NB4 (cell line): Measurements from ENCODE around the gene DCBLD2.

Experiments used
- MYC ChIP-seq: IDR thresholded peaks from 2 replicates; pipeline ENCODE4 v1.6.1; 2011; ENCODE audit warnings: low read depth, low read length
- TF ChIP-seq, protein P1 (sequence below): IDR thresholded peaks from one replicate; pipeline ENCODE4 v1.5.1; 2012; ENCODE audit warnings: low read depth, low read length

DNA sequence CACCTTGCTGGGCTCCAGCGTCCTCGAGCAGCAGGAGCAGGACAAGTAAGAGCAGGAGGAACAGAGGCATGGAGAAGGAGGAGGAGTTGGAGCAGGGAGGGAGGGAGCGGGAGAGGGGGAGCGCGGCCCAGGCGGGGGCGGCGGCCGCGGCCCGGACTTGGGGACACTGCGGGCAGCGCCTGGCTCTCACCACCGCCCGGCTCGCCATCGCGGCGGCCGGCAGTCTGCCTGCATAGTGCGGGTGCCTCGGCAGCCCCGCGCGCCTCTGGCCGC lies 440 bp downstream of the DCBLD2 start:
- TF ChIP-seq, protein P1, sequence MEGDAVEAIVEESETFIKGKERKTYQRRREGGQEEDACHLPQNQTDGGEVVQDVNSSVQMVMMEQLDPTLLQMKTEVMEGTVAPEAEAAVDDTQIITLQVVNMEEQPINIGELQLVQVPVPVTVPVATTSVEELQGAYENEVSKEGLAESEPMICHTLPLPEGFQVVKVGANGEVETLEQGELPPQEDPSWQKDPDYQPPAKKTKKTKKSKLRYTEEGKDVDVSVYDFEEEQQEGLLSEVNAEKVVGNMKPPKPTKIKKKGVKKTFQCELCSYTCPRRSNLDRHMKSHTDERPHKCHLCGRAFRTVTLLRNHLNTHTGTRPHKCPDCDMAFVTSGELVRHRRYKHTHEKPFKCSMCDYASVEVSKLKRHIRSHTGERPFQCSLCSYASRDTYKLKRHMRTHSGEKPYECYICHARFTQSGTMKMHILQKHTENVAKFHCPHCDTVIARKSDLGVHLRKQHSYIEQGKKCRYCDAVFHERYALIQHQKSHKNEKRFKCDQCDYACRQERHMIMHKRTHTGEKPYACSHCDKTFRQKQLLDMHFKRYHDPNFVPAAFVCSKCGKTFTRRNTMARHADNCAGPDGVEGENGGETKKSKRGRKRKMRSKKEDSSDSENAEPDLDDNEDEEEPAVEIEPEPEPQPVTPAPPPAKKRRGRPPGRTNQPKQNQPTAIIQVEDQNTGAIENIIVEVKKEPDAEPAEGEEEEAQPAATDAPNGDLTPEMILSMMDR: no peak
- no peak for TF ChIP-seq MYC
